ENCODE data around the gene LYPD6B. TPM values are rescaled to one million over a fixed set of nuclear protein-coding genes. Genes with fewer than 3 reads are reported as not detected.

LYPD6B gene
- total RNA-seq, 1 donor, result 3.0 TPM

DNA sequence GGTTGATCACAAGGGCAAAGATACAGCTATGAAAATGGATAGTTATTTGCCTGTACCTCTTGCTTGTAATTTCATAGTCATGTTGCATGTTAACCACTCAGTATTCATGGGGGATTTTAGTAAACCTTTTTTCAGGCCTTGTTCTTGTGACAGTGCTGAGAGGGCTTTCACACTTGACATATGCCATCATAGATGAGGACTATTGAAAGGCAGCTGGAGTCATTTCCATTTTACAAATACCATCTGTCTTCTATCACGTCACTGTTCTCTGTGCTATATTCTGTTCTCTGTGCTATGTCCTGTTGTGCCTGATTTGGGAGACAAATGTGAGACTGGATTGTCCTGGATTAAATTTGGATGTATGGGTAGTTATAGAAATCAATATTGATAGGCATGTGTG is 131.7 kb downstream of the LYPD6B start:
- no peak overlapping the region for H3K4me3 ChIP-seq (ENCODE audit: low read depth, low read length)
- DNase-seq (ENCODE audit: low read depth), result no peak
- TF ChIP-seq, protein P1, sequence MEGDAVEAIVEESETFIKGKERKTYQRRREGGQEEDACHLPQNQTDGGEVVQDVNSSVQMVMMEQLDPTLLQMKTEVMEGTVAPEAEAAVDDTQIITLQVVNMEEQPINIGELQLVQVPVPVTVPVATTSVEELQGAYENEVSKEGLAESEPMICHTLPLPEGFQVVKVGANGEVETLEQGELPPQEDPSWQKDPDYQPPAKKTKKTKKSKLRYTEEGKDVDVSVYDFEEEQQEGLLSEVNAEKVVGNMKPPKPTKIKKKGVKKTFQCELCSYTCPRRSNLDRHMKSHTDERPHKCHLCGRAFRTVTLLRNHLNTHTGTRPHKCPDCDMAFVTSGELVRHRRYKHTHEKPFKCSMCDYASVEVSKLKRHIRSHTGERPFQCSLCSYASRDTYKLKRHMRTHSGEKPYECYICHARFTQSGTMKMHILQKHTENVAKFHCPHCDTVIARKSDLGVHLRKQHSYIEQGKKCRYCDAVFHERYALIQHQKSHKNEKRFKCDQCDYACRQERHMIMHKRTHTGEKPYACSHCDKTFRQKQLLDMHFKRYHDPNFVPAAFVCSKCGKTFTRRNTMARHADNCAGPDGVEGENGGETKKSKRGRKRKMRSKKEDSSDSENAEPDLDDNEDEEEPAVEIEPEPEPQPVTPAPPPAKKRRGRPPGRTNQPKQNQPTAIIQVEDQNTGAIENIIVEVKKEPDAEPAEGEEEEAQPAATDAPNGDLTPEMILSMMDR (IDR thresholded peaks at IDR 0.05; ENCODE audit: insufficient read depth, low read depth, low read length), result no peak

DNA sequence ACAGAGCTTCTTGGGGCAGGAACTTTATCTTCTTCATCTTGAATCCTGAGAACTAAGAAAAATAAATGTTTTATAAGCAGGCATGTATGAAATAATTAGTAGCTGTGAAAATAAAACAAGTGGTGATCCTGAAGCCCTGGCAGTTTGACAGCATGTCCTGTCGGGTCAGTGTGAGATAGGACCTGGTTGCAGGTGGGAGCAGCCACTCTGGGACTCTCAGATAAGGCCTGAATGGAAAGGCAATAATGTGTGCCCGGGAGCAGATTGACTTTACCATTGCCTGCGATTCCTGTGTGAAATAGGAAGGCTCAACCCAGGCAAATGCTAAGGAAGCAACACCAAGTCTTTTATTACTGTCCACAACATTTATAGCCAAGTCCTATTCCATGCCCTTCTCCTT is 132.4 kb downstream of the LYPD6B start:
- H3K4me3 ChIP-seq (ENCODE audit: low read depth, low read length), result no peak overlapping the region
- TF ChIP-seq, protein P1 (IDR thresholded peaks at IDR 0.05; ENCODE audit: insufficient read depth, low read depth, low read length), result no peak
- no peak for DNase-seq (ENCODE audit: low read depth)

DNA sequence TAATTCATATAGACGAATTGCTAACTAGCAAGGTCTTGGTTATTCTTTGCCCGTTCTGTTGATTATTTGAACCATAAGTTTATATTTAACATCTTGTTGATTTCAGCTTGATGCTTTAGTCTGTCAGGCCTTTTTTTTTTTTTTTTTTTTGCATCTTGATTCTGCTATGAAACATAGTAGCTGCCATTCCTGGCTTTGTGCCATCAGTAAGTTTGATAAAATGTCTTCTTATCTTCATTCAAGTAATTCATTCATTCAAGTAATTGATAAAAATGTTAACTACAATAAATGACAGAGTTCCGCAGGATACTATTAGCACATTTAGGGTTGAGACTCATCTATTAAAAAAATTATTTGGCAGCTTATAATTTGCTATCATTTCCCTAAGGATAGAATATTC is 134.7 kb downstream of the LYPD6B start:
- TF ChIP-seq, protein P1 (IDR thresholded peaks at IDR 0.05; ENCODE audit: insufficient read depth, low read depth, low read length), result no peak
- H3K4me3 ChIP-seq (ENCODE audit: low read depth, low read length), result no peak overlapping the region
- DNase-seq (ENCODE audit: low read depth), result no peak

DNA sequence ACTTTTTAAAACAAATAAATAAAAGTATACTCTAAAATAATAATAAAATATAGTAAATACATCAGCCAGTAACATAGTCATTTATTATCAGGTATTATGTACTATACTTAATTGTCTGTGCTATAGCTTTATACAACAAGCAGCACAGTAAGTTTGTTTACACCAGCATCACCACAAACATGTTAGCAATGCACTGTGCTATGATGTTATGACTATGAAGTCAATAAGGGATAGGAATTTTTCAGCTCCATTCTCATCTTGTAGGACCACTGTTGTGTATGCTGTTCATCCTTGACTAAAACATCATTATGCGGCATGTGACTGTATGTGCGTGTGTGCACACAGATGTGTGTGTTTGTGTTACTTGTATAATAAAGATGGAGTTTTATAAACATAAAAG is 137.5 kb downstream of the LYPD6B start:
- TF ChIP-seq, protein P1 (IDR thresholded peaks at IDR 0.05; ENCODE audit: insufficient read depth, low read depth, low read length), result no peak
- peak; percentile 45 for DNase-seq (ENCODE audit: low read depth)
- no peak overlapping the region for H3K4me3 ChIP-seq (ENCODE audit: low read depth, low read length)

DNA sequence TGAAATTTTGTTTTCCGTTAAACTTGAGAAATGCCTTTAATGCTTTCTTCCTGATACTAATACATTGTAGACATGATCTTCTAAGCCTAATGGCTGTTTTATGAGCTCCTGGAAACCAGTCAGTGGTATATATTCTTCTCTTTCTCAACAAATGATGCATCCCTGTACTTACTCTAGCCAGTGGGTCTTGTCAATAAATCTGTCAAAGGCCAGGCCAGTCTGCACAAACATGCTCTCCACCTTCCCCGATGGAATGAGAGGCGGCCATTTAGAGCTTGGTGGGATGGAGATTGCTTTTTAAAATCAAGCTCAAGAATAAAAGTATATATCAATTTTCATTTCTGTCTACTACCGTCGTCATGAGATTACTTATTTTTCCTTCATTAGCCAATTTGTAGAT is 140.1 kb downstream of the LYPD6B start:
- no peak for DNase-seq (ENCODE audit: low read depth)
- no peak overlapping the region for H3K4me3 ChIP-seq (ENCODE audit: low read depth, low read length)
- TF ChIP-seq, protein P1 (IDR thresholded peaks at IDR 0.05; ENCODE audit: insufficient read depth, low read depth, low read length), result no peak

DNA sequence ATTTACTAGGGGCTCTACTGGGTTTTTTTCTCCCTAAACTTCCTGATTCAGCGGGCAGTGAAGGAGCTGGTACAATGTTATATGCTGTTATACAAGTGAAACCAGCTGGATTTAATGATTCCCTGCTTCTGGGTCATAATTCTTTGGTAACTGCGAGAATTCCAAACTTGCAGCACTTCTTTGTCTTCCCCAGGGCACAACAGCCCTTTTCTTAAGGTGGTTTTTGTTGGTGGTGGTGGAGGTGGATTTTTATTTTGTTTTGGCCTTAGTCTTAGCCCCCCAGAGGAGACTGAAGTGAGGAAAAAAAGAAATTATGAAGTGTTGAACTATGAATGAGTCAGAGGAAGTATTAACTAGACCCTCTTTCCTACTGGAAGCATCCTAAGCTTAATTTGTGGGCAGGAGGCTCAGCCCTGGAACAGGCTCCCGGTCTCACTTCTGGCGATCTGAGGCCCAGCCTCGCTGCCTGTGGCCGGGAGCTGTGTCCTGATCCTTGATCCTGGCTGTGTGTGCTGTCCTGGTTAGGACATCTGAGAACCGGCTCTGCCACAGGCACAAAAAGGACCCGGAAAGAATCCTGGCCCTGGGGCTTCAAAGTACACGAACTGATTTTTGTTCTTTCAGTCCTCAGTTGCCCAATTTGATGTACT is 141.9 kb downstream of the LYPD6B start:
- H3K4me3 ChIP-seq (ENCODE audit: low read depth, low read length), result peak overlapping the region; percentile 9
- peak; percentile 45 for DNase-seq (ENCODE audit: low read depth)
- TF ChIP-seq, protein P1 (IDR thresholded peaks at IDR 0.05; ENCODE audit: insufficient read depth, low read depth, low read length), result no peak

DNA sequence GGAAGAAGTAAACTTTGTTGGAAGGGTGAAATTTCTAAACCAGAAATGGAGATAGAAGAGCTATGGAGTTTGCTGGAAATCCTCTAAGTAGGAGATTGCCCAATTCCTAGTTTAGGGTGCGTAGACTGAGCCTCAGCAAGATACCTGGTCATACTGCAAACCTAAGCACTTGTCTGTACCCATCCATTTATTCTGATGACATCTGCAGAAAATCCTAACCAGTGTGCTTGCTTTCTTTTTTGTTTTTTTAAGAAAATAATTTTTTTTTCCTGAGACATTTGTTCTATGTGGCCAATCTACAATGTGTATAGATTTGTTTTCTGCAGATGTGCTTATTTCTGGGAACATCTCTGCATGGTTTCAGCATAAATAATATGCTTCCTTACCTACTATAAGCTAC is 144.7 kb downstream of the LYPD6B start:
- no peak for DNase-seq (ENCODE audit: low read depth)
- TF ChIP-seq, protein P1 (IDR thresholded peaks at IDR 0.05; ENCODE audit: insufficient read depth, low read depth, low read length), result no peak
- H3K4me3 ChIP-seq (ENCODE audit: low read depth, low read length), result no peak overlapping the region

Measured in fibroblast of villous mesenchyme (primary cell).